Measurements from ENCODE around the gene PDE3A. TPM values are rescaled to one million over a fixed set of nuclear protein-coding genes. Genes with fewer than 3 reads are reported as not detected.
A peak's percentile ranks its signal among the peaks of the same experiment; 100 is the strongest.

The PDE3A gene
- 0.81 TPM for total RNA-seq

- DNase-seq (ENCODE audit: low read depth in 2 of 3, low spot score in 2 of 3) = peak in 2 of 3 donors; percentile 62 to 76
These were observed at the start of gene PDE3A for GRCh38 chr12:20368114-20368650. Gene PDE3A (plus strand): TSS chr12:20368537. CDS start chr12:20369285, 748 bp downstream.

- no peak for DNase-seq (ENCODE audit: low read depth in 2 of 3, low spot score in 2 of 3)
These were observed 49.0 kb upstream of the PDE3A start for GRCh38 chr12:20319366-20319765.

- DNase-seq (ENCODE audit: low read depth in 2 of 3, low spot score in 2 of 3) = no peak
These were observed 47.8 kb upstream of the PDE3A start for GRCh38 chr12:20320552-20320951.

- DNase-seq (ENCODE audit: low read depth in 2 of 3, low spot score in 2 of 3) = peak in 1 of 3 donors; percentile 58
These were observed 37.4 kb upstream of the PDE3A start for GRCh38 chr12:20330826-20331505.

- DNase-seq (ENCODE audit: low read depth in 2 of 3, low spot score in 2 of 3) = no peak
These were observed 29.3 kb upstream of the PDE3A start for GRCh38 chr12:20339060-20339459.

GRCh38 chr12:20342111-20342510 lies 26.2 kb upstream of the PDE3A start:
- no peak for DNase-seq (ENCODE audit: low read depth in 2 of 3, low spot score in 2 of 3)

GRCh38 chr12:20345866-20346265 lies 22.5 kb upstream of the PDE3A start:
- DNase-seq (ENCODE audit: low read depth in 2 of 3, low spot score in 2 of 3) = no peak

- no peak for DNase-seq (ENCODE audit: low read depth in 2 of 3, low spot score in 2 of 3)
These were observed 18.3 kb upstream of the PDE3A start for GRCh38 chr12:20350026-20350425.

- no peak for DNase-seq (ENCODE audit: low read depth in 2 of 3, low spot score in 2 of 3)
These were observed 17.8 kb upstream of the PDE3A start for GRCh38 chr12:20350495-20350894.

- no peak for DNase-seq (ENCODE audit: low read depth in 2 of 3, low spot score in 2 of 3)
These were observed 16.9 kb upstream of the PDE3A start for GRCh38 chr12:20351406-20351805.

GRCh38 chr12:20356048-20356447 lies 12.3 kb upstream of the PDE3A start:
- no peak for DNase-seq (ENCODE audit: low read depth in 2 of 3, low spot score in 2 of 3)

- DNase-seq (ENCODE audit: low read depth in 2 of 3, low spot score in 2 of 3) = no peak
These were observed 7.9 kb upstream of the PDE3A start for GRCh38 chr12:20360407-20360806.

GRCh38 chr12:20361416-20361815 lies 6.9 kb upstream of the PDE3A start:
- no peak for DNase-seq (ENCODE audit: low read depth in 2 of 3, low spot score in 2 of 3)

GRCh38 chr12:20364501-20364900 lies 3.8 kb upstream of the PDE3A start:
- no peak for DNase-seq (ENCODE audit: low read depth in 2 of 3, low spot score in 2 of 3)

GRCh38 chr12:20366776-20367409 lies 1.4 kb upstream of the PDE3A start:
- DNase-seq (ENCODE audit: low read depth in 2 of 3, low spot score in 2 of 3) = no peak

- no peak for DNase-seq (ENCODE audit: low read depth in 2 of 3, low spot score in 2 of 3)
These were observed 689 bp upstream of the PDE3A start for GRCh38 chr12:20367583-20368113.

GRCh38 chr12:20368651-20369304 lies 441 bp downstream of the PDE3A start:
- DNase-seq (ENCODE audit: low read depth in 2 of 3, low spot score in 2 of 3) = peak in 1 of 3 donors; percentile 39

GRCh38 chr12:20369305-20370013 lies 1.1 kb downstream of the PDE3A start:
- peak in 2 of 3 donors; percentile 58 to 60 for DNase-seq (ENCODE audit: low read depth in 2 of 3, low spot score in 2 of 3)

- DNase-seq (ENCODE audit: low read depth in 2 of 3, low spot score in 2 of 3) = no peak
These were observed 1.7 kb downstream of the PDE3A start for GRCh38 chr12:20370014-20370386.

- DNase-seq (ENCODE audit: low read depth in 2 of 3, low spot score in 2 of 3) = no peak
These were observed 2.7 kb downstream of the PDE3A start for GRCh38 chr12:20370866-20371519.
